Measurements from ENCODE around the gene DNASE2B.

The DNASE2B gene

GRCh38 chr1:84374991-84375696, 23.1 kb upstream of the DNASE2B start:
- DNase-seq (ENCODE audit: low read depth): no peak

- DNase-seq (ENCODE audit: low read depth): no peak
Observed at GRCh38 chr1:84376000-84376910, 22.0 kb upstream of the DNASE2B start.

- peak; percentile 71 for DNase-seq (ENCODE audit: low read depth)
Observed at GRCh38 chr1:84377480-84378095, 20.7 kb upstream of the DNASE2B start.

- peak; percentile 48 for DNase-seq (ENCODE audit: low read depth)
Observed at GRCh38 chr1:84379138-84379916, 19.0 kb upstream of the DNASE2B start.

- DNase-seq (ENCODE audit: low read depth): no peak
Observed at GRCh38 chr1:84379917-84380180, 18.4 kb upstream of the DNASE2B start.

- DNase-seq (ENCODE audit: low read depth): no peak
Observed at GRCh38 chr1:84382127-84382526, 16.2 kb upstream of the DNASE2B start.

- no peak for DNase-seq (ENCODE audit: low read depth)
Observed at GRCh38 chr1:84385347-84385746, 12.9 kb upstream of the DNASE2B start.

GRCh38 chr1:84386716-84387479, 11.4 kb upstream of the DNASE2B start:
- no peak for DNase-seq (ENCODE audit: low read depth)

GRCh38 chr1:84387480-84388163, 10.7 kb upstream of the DNASE2B start:
- DNase-seq (ENCODE audit: low read depth): no peak

- no peak for DNase-seq (ENCODE audit: low read depth)
Observed at GRCh38 chr1:84390226-84390625, 8.1 kb upstream of the DNASE2B start.

- no peak for DNase-seq (ENCODE audit: low read depth)
Observed at GRCh38 chr1:84401156-84401555, 2.9 kb downstream of the DNASE2B start.

GRCh38 chr1:84402060-84402459, 3.8 kb downstream of the DNASE2B start:
- no peak for DNase-seq (ENCODE audit: low read depth)

GRCh38 chr1:84402501-84402900, 4.2 kb downstream of the DNASE2B start:
- no peak for DNase-seq (ENCODE audit: low read depth)

GRCh38 chr1:84403347-84403746, 5.1 kb downstream of the DNASE2B start:
- no peak for DNase-seq (ENCODE audit: low read depth)

- DNase-seq (ENCODE audit: low read depth): no peak
Observed at GRCh38 chr1:84406346-84406861, 8.1 kb downstream of the DNASE2B start.

GRCh38 chr1:84407524-84407923, 9.2 kb downstream of the DNASE2B start:
- no peak for DNase-seq (ENCODE audit: low read depth)

- no peak for DNase-seq (ENCODE audit: low read depth)
Observed at GRCh38 chr1:84407958-84408422, 9.7 kb downstream of the DNASE2B start.

- no peak for DNase-seq (ENCODE audit: low read depth)
Observed at GRCh38 chr1:84409888-84410287, 11.6 kb downstream of the DNASE2B start.

GRCh38 chr1:84410328-84411095, 12.2 kb downstream of the DNASE2B start:
- no peak for DNase-seq (ENCODE audit: low read depth)
